ENCODE data around the gene SGSH.

Gene SGSH

GRCh38 chr17:80225230-80225629 lies 5.1 kb upstream of the SGSH start:
- no peak for DNase-seq (ENCODE audit: low read depth)

GRCh38 chr17:80224683-80225082 lies 4.5 kb upstream of the SGSH start:
- no peak for DNase-seq (ENCODE audit: low read depth)

- DNase-seq (ENCODE audit: low read depth) = no peak
These were observed 3.8 kb upstream of the SGSH start for GRCh38 chr17:80223838-80224497.

- no peak for DNase-seq (ENCODE audit: low read depth)
These were observed 3.1 kb upstream of the SGSH start for GRCh38 chr17:80223142-80223815.

GRCh38 chr17:80222376-80223141 lies 2.4 kb upstream of the SGSH start:
- no peak for DNase-seq (ENCODE audit: low read depth)

- DNase-seq (ENCODE audit: low read depth) = no peak
These were observed 1.4 kb upstream of the SGSH start for GRCh38 chr17:80221351-80222105.

- DNase-seq (ENCODE audit: low read depth) = no peak
These were observed 643 bp upstream of the SGSH start for GRCh38 chr17:80220736-80221215.

- DNase-seq (ENCODE audit: low read depth) = no peak
These were observed 425 bp downstream of the SGSH start for GRCh38 chr17:80219763-80220053.

- peak; percentile 56 for DNase-seq (ENCODE audit: low read depth)
These were observed 945 bp downstream of the SGSH start for GRCh38 chr17:80219013-80219762.

- DNase-seq (ENCODE audit: low read depth) = no peak
These were observed 1.7 kb downstream of the SGSH start for GRCh38 chr17:80218391-80218790.

GRCh38 chr17:80217703-80218362 lies 2.3 kb downstream of the SGSH start:
- no peak for DNase-seq (ENCODE audit: low read depth)

GRCh38 chr17:80216473-80217456 lies 3.4 kb downstream of the SGSH start:
- DNase-seq (ENCODE audit: low read depth) = no peak

GRCh38 chr17:80214878-80215210 lies 5.3 kb downstream of the SGSH start:
- no peak for DNase-seq (ENCODE audit: low read depth)

GRCh38 chr17:80214012-80214877 lies 5.9 kb downstream of the SGSH start:
- DNase-seq (ENCODE audit: low read depth) = no peak

GRCh38 chr17:80213643-80213975 lies 6.5 kb downstream of the SGSH start:
- DNase-seq (ENCODE audit: low read depth) = no peak

- no peak for DNase-seq (ENCODE audit: low read depth)
These were observed 7.0 kb downstream of the SGSH start for GRCh38 chr17:80212962-80213642.

- DNase-seq (ENCODE audit: low read depth) = no peak
These were observed 7.6 kb downstream of the SGSH start for GRCh38 chr17:80212511-80212910.

GRCh38 chr17:80212109-80212508 lies 8.0 kb downstream of the SGSH start:
- DNase-seq (ENCODE audit: low read depth) = no peak
